HEK293T (cell line): ENCODE measurements around the gene MOGAT1.

Experiments
- CTCF ChIA-PET: fragments of 350-600 bp; formaldehyde crosslinking; extraction: SDS; loops from one replicate; lab custom pipeline; 2021; ENCODE audit warnings: antibody characterized with exemption, inconsistent platforms; lab: Yijun Ruan, JAX
- POLR2A ChIA-PET: fragments of 350-600 bp; formaldehyde crosslinking; extraction: SDS; loops from one replicate; lab custom pipeline; 2020; ENCODE audit warnings: antibody characterized with exemption, inconsistent platforms; lab: Yijun Ruan, JAX
- DNase-seq: peaks from one replicate; pipeline ENCODE4 v3.0.0; 2012; ENCODE audit warnings: mixed read lengths; ENCODE audit errors: extremely low spot score
- ARNT ChIP-seq: fragments of 450-650 bp; IDR thresholded peaks from 2 replicates; pipeline ENCODE4 v1.6.1; 2017; ENCODE audit warnings: mild to moderate bottlenecking
- BHLHE40 ChIP-seq: fragments of 450-650 bp; IDR thresholded peaks from 2 replicates; pipeline ENCODE4 v1.6.1; 2016; ENCODE audit warnings: mild to moderate bottlenecking, moderate library complexity, borderline replicate concordance
- CTBP1 ChIP-seq: fragments of 450-650 bp; IDR thresholded peaks from 2 replicates; pipeline ENCODE4 v1.6.1; 2016; ENCODE audit warnings: borderline replicate concordance
- ELF4 ChIP-seq: fragments of 450-650 bp; IDR thresholded peaks from 2 replicates; pipeline ENCODE4 v1.6.1; 2017; ENCODE audit warnings: antibody characterized with exemption
- FOXA1 ChIP-seq: fragments of 450-650 bp; IDR thresholded peaks from 2 replicates; pipeline ENCODE4 v1.6.1; 2016; ENCODE audit warnings: mild to moderate bottlenecking
- FOXK2 ChIP-seq: fragments of 450-650 bp; IDR thresholded peaks from 2 replicates; pipeline ENCODE4 v1.6.1; 2016; ENCODE audit warnings: mild to moderate bottlenecking
- FOXM1 ChIP-seq: fragments of 450-650 bp; IDR thresholded peaks from 2 replicates; pipeline ENCODE4 v1.6.1; 2017; ENCODE audit warnings: mild to moderate bottlenecking, borderline replicate concordance
- HDGF ChIP-seq: fragments of 450-650 bp; IDR thresholded peaks from 2 replicates; pipeline ENCODE4 v1.6.1; 2017; ENCODE audit warnings: antibody characterized with exemption, borderline replicate concordance
- L3MBTL2 ChIP-seq: fragments of 450-650 bp; conservative IDR thresholded peaks from 2 replicates; pipeline ENCODE4 v1.6.1; 2016; ENCODE audit warnings: mild to moderate bottlenecking
- LEF1 ChIP-seq: fragments of 450-650 bp; IDR thresholded peaks from 2 replicates; pipeline ENCODE4 v1.6.1; 2017; ENCODE audit warnings: mild to moderate bottlenecking, borderline replicate concordance
- NFRKB ChIP-seq: fragments of 450-650 bp; IDR thresholded peaks from 2 replicates; pipeline ENCODE4 v1.6.1; 2016; ENCODE audit warnings: mild to moderate bottlenecking, moderate library complexity
- SP1 ChIP-seq: fragments of 450-650 bp; IDR thresholded peaks from 2 replicates; pipeline ENCODE4 v1.6.1; 2017
- SUZ12 ChIP-seq: fragments of 450-650 bp; IDR thresholded peaks from 2 replicates; pipeline ENCODE4 v1.6.1; 2016; ENCODE audit warnings: mild to moderate bottlenecking
- TARDBP ChIP-seq: fragments of 450-650 bp; IDR thresholded peaks from 2 replicates; pipeline ENCODE4 v1.6.1; 2016
- ZNF384 ChIP-seq: fragments of 450-650 bp; IDR thresholded peaks from 2 replicates; pipeline ENCODE4 v1.6.1; 2016
- TF ChIP-seq, protein P1 (sequence below): fragments of 450-650 bp; IDR thresholded peaks from 2 replicates; pipeline ENCODE4 v1.6.1; 2016

Gene MOGAT1

DNA sequence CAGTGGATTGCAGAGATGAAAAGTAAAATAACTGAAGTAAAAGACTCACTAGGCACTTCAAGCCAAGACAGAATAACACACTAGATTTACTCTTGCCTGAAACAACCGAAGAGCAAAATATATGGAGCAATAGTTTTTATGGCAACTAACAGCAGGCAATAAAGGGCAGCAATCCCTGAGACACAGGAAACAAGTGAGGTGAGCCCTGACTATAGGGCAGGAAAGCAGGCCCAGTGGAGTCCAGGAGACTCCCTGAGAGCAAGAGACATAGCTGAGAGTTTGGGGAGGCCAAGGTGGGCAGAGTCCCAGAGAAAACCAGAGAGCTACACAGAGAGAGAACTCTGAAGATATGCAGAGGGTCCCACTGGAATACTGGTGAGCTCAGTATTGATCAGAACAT is 34.4 kb upstream of the MOGAT1 start:
- POLR2A ChIA-PET: no interaction called here
- CTCF ChIA-PET: no interaction called here
- no peak for TF ChIP-seq ARNT
- no peak for DNase-seq

- DNase-seq: no peak
- POLR2A ChIA-PET: no interaction called here
- CTCF ChIA-PET: no interaction called here
- TF ChIP-seq LEF1: no peak
- TF ChIP-seq, protein P1, sequence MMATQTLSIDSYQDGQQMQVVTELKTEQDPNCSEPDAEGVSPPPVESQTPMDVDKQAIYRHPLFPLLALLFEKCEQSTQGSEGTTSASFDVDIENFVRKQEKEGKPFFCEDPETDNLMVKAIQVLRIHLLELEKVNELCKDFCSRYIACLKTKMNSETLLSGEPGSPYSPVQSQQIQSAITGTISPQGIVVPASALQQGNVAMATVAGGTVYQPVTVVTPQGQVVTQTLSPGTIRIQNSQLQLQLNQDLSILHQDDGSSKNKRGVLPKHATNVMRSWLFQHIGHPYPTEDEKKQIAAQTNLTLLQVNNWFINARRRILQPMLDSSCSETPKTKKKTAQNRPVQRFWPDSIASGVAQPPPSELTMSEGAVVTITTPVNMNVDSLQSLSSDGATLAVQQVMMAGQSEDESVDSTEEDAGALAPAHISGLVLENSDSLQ: no peak
- TF ChIP-seq FOXM1: no peak
- no peak for TF ChIP-seq NFRKB
- no peak for TF ChIP-seq CTBP1
- no peak for TF ChIP-seq ARNT
- no peak for TF ChIP-seq ZNF384
- TF ChIP-seq BHLHE40: no peak
- TF ChIP-seq HDGF: no peak
- no peak for TF ChIP-seq FOXK2
- no peak for TF ChIP-seq TARDBP
- TF ChIP-seq L3MBTL2: no peak
- no peak for TF ChIP-seq SUZ12
- no peak for TF ChIP-seq SP1
- no peak for TF ChIP-seq FOXA1
- no peak for TF ChIP-seq ELF4
These were observed 30.1 kb upstream of the MOGAT1 start for GRCh38 chr2:222641336-222641735.

DNA sequence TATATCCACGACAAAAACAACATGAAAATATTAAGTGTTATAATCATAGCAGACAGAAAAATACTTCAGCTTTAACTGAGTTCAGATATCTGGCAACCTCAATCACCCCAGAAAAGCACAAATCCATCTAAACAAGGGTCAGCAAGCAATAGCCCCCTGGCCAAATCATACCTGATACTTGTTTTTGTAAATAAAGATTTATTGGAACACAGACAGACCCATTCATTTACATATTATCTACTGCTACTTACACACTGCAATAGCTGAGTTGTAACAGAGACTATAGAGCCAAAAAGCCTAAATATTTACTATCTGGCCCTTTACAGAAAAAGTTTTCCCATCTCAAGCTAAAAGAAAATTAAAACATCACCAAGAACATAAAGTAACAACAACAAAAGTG is 28.3 kb upstream of the MOGAT1 start:
- TF ChIP-seq LEF1: no peak
- TF ChIP-seq ARNT: no peak
- TF ChIP-seq FOXM1: no peak
- TF ChIP-seq ZNF384: no peak
- no peak for TF ChIP-seq L3MBTL2
- no peak for TF ChIP-seq TARDBP
- no peak for TF ChIP-seq SP1
- no peak for TF ChIP-seq HDGF
- TF ChIP-seq NFRKB: no peak
- TF ChIP-seq, protein P1: no peak
- no peak for TF ChIP-seq ELF4
- ChIA-PET CTCF (no interaction called here), POLR2A (no interaction called here)
- DNase-seq: no peak

GRCh38 chr2:222646008-222646407 is 25.4 kb upstream of the MOGAT1 start:
- TF ChIP-seq BHLHE40: no peak
- no peak for TF ChIP-seq L3MBTL2
- TF ChIP-seq FOXK2: no peak
- no peak for TF ChIP-seq ZNF384
- CTCF ChIA-PET: no interaction called here
- DNase-seq: no peak
- POLR2A ChIA-PET: no interaction called here

- TF ChIP-seq FOXA1 (no peak), TARDBP (no peak), L3MBTL2 (no peak), ELF4 (no peak), NFRKB (no peak), SUZ12 (no peak), BHLHE40 (no peak), LEF1 (no peak), SP1 (no peak), ZNF384 (no peak), CTBP1 (no peak), ARNT (no peak), HDGF (no peak), FOXK2 (no peak)
- TF ChIP-seq, protein P1: no peak
- ChIA-PET POLR2A (no interaction called here), CTCF (no interaction called here)
- no peak for DNase-seq
These were observed 21.7 kb upstream of the MOGAT1 start for GRCh38 chr2:222649801-222650200.

- ChIA-PET POLR2A (interaction anchor here (1.0 kb wide), 1 partner anchor 384 kb away, joined by 3 read pairs; no protein-coding TSS in a partner anchor), CTCF (no interaction called here)
- no peak for DNase-seq
- TF ChIP-seq SP1 (no peak), CTBP1 (no peak), L3MBTL2 (no peak), FOXK2 (no peak), ARNT (no peak), NFRKB (no peak), ELF4 (no peak), SUZ12 (no peak), LEF1 (no peak), FOXA1 (no peak)
- TF ChIP-seq, protein P1: no peak
These were observed 19.6 kb upstream of the MOGAT1 start for GRCh38 chr2:222651718-222652418.
